Stimulated activated CD8-positive, alpha-beta memory T cell treated with anti-CD3 and anti-CD28 coated beads, Interleukin-12 subunit alpha, Interleukin-12 subunit beta, amount 100 ng/mL, for 4 hours (primary cell): ENCODE data around the gene PRSS56.

Source experiments
- DNase-seq: peaks from one replicate; pipeline ENCODE4 v3.0.0-alpha.2; 2020; ENCODE audit warnings: low read depth

PRSS56 gene

GRCh38 chr2:232519581-232520438, at the start of gene PRSS56:
PRSS56 (plus strand) TSS chr2:232520388; CDS start chr2:232520599, 211 bp downstream.
- DNase-seq, result no peak

GRCh38 chr2:232473467-232473890, 46.7 kb upstream of the PRSS56 start:
- no peak for DNase-seq

- DNase-seq, result no peak
Measured at GRCh38 chr2:232476045-232476444, 44.1 kb upstream of the PRSS56 start.

GRCh38 chr2:232476791-232477190, 43.4 kb upstream of the PRSS56 start:
- DNase-seq, result no peak

GRCh38 chr2:232477751-232478510, 42.3 kb upstream of the PRSS56 start:
- no peak for DNase-seq

- no peak for DNase-seq
Measured at GRCh38 chr2:232478571-232479340, 41.4 kb upstream of the PRSS56 start.

- no peak for DNase-seq
Measured at GRCh38 chr2:232479341-232480200, 40.6 kb upstream of the PRSS56 start.

- DNase-seq, result no peak
Measured at GRCh38 chr2:232480201-232481190, 39.7 kb upstream of the PRSS56 start.

GRCh38 chr2:232481322-232482140, 38.7 kb upstream of the PRSS56 start:
- DNase-seq, result no peak

- no peak for DNase-seq
Measured at GRCh38 chr2:232482301-232483238, 37.6 kb upstream of the PRSS56 start.

GRCh38 chr2:232483311-232483922, 36.8 kb upstream of the PRSS56 start:
- no peak for DNase-seq

- no peak for DNase-seq
Measured at GRCh38 chr2:232483923-232484627, 36.1 kb upstream of the PRSS56 start.

- DNase-seq, result no peak
Measured at GRCh38 chr2:232484628-232485347, 35.4 kb upstream of the PRSS56 start.

- DNase-seq, result no peak
Measured at GRCh38 chr2:232485348-232485756, 34.8 kb upstream of the PRSS56 start.

- no peak for DNase-seq
Measured at GRCh38 chr2:232485757-232486557, 34.2 kb upstream of the PRSS56 start.
